ENCODE results near the gene MAP7D1.

Gene MAP7D1

GRCh38 chr1:36149973-36150295 lies 6.0 kb upstream of the MAP7D1 start:
- TF ChIP-seq CTCF (IDR thresholded peaks at IDR 0.05) = no peak

- TF ChIP-seq CTCF (IDR thresholded peaks at IDR 0.05) = no peak
Measured at GRCh38 chr1:36150296-36151133, 5.4 kb upstream of the MAP7D1 start.

GRCh38 chr1:36151134-36151844 lies 4.7 kb upstream of the MAP7D1 start:
- TF ChIP-seq CTCF (IDR thresholded peaks at IDR 0.05) = no peak

GRCh38 chr1:36151845-36152203 lies 4.1 kb upstream of the MAP7D1 start:
- no peak for TF ChIP-seq CTCF (IDR thresholded peaks at IDR 0.05)

- TF ChIP-seq CTCF (IDR thresholded peaks at IDR 0.05) = no peak
Measured at GRCh38 chr1:36153476-36153875, 2.5 kb upstream of the MAP7D1 start.

- TF ChIP-seq CTCF (IDR thresholded peaks at IDR 0.05) = no peak
Measured at GRCh38 chr1:36154335-36154734, 1.6 kb upstream of the MAP7D1 start.

GRCh38 chr1:36154765-36155407 lies 1.1 kb upstream of the MAP7D1 start:
- TF ChIP-seq CTCF (IDR thresholded peaks at IDR 0.05) = no peak
